NCI-H2227 (cell line): ENCODE results near the gene TMEM38A.
A peak's percentile ranks its signal among the peaks of the same experiment; 100 is the strongest.

Experiments
- DNase-seq: peaks from one replicate; lab custom pipeline; 2025; ENCODE audit not compliant: unreplicated experiment; lab: John Stamatoyannopoulos, UW

Gene TMEM38A

GRCh38 chr19:16660763-16661479, at the start of gene TMEM38A:
Gene TMEM38A (plus strand): TSS chr19:16661139. CDS start chr19:16661218, 79 bp downstream.
- peak; percentile 45 for DNase-seq

- DNase-seq = no peak
Measured at GRCh38 chr19:16612636-16613035, 48.3 kb upstream of the TMEM38A start.

- DNase-seq = no peak
Measured at GRCh38 chr19:16613841-16614240, 47.1 kb upstream of the TMEM38A start.

GRCh38 chr19:16614941-16615340, 46.0 kb upstream of the TMEM38A start:
- DNase-seq = no peak

GRCh38 chr19:16615808-16616207, 45.1 kb upstream of the TMEM38A start:
- no peak for DNase-seq

- no peak for DNase-seq
Measured at GRCh38 chr19:16618248-16618647, 42.7 kb upstream of the TMEM38A start.

- DNase-seq = no peak
Measured at GRCh38 chr19:16619457-16619856, 41.5 kb upstream of the TMEM38A start.

- no peak for DNase-seq
Measured at GRCh38 chr19:16620018-16620417, 40.9 kb upstream of the TMEM38A start.

GRCh38 chr19:16620584-16620983, 40.4 kb upstream of the TMEM38A start:
- no peak for DNase-seq

- no peak for DNase-seq
Measured at GRCh38 chr19:16621165-16621800, 39.7 kb upstream of the TMEM38A start.

- DNase-seq = no peak
Measured at GRCh38 chr19:16623066-16623465, 37.9 kb upstream of the TMEM38A start.

- DNase-seq = no peak
Measured at GRCh38 chr19:16623576-16623975, 37.4 kb upstream of the TMEM38A start.

GRCh38 chr19:16624236-16624635, 36.7 kb upstream of the TMEM38A start:
- DNase-seq = no peak

GRCh38 chr19:16625163-16625958, 35.6 kb upstream of the TMEM38A start:
- DNase-seq = no peak

- no peak for DNase-seq
Measured at GRCh38 chr19:16626796-16627192, 34.1 kb upstream of the TMEM38A start.

GRCh38 chr19:16627193-16627927, 33.6 kb upstream of the TMEM38A start:
- no peak for DNase-seq

- no peak for DNase-seq
Measured at GRCh38 chr19:16627928-16628182, 33.1 kb upstream of the TMEM38A start.

- peak; percentile 99 for DNase-seq
Measured at GRCh38 chr19:16628183-16628983, 32.6 kb upstream of the TMEM38A start, which contains the start of gene MED26. Gene MED26 (minus strand): TSS chr19:16628204. CDS start chr19:16627943, 261 bp downstream.

GRCh38 chr19:16628984-16629691, 31.8 kb upstream of the TMEM38A start:
- peak; percentile 24 for DNase-seq

- no peak for DNase-seq
Measured at GRCh38 chr19:16631465-16631864, 29.5 kb upstream of the TMEM38A start.
